ENCODE data around the gene NCR3LG1. TPM values are rescaled to one million over a fixed set of nuclear protein-coding genes. Genes with fewer than 3 reads are reported as not detected.

NCR3LG1 gene
- total RNA-seq, 2 experiments from 2014 or later, result 0.15 TPM

Other genes starting within 250 kb of the NCR3LG1 start
- gene PIK3C2A, start 143.8 kb upstream of the NCR3LG1 start, total RNA-seq, result 10 to 100 TPM; 23.7 to 24.9 TPM
- gene NUCB2, start 75.1 kb upstream of the NCR3LG1 start, total RNA-seq, result 10 to 100 TPM; 82.0 to 91.8 TPM
- under 1 TPM; 0.18 to 0.55 TPM for gene KCNJ11, start 36.9 kb downstream of the NCR3LG1 start, total RNA-seq
- gene ABCC8, start 125.0 kb downstream of the NCR3LG1 start, total RNA-seq, result not detected
- not detected for gene USH1C, start 192.6 kb downstream of the NCR3LG1 start, total RNA-seq
- gene OTOG, start 195.5 kb downstream of the NCR3LG1 start, total RNA-seq, result not detected